GM12892 (cell line): ENCODE data around the gene MYO1A.

Experiments used
- POLR2A ChIP-seq: IDR thresholded peaks from 2 replicates; pipeline ENCODE4 v1.6.1; 2011; ENCODE audit warnings: low read depth, low read length, control low read depth
- POLR2AphosphoS5 ChIP-seq: IDR thresholded peaks from 2 replicates; pipeline ENCODE4 v1.6.1; 2011; ENCODE audit warnings: low read depth, low read length, control low read depth

GRCh38 chr12:57044889-57045288, 5.0 kb downstream of the MYO1A start:
- TF ChIP-seq POLR2AphosphoS5 (no peak), POLR2A (no peak)
